PC-3 (cell line): Measurements from ENCODE around the gene PEA15.

Source experiments
- EZH2 ChIP-seq: fragments of 300-600 bp; sonication (generic); IDR thresholded peaks from one replicate; pipeline ENCODE4 v1.6.1; 2017; ENCODE audit warnings: antibody characterized with exemption, mild to moderate bottlenecking, low read length; ENCODE audit not compliant: unreplicated experiment
- EZH2phosphoT487 ChIP-seq: fragments of 300-600 bp; sonication (generic); IDR thresholded peaks from 2 replicates; pipeline ENCODE4 v1.6.1; 2018; ENCODE audit warnings: mild to moderate bottlenecking, antibody characterized with exemption, low read length, borderline replicate concordance
- TF ChIP-seq, protein P1 (sequence below): fragments of 300-600 bp; sonication (generic); conservative IDR thresholded peaks from 2 replicates; pipeline ENCODE4 v1.5.1; 2017; ENCODE audit warnings: antibody characterized with exemption, low read depth, mild to moderate bottlenecking, low read length

DNA sequence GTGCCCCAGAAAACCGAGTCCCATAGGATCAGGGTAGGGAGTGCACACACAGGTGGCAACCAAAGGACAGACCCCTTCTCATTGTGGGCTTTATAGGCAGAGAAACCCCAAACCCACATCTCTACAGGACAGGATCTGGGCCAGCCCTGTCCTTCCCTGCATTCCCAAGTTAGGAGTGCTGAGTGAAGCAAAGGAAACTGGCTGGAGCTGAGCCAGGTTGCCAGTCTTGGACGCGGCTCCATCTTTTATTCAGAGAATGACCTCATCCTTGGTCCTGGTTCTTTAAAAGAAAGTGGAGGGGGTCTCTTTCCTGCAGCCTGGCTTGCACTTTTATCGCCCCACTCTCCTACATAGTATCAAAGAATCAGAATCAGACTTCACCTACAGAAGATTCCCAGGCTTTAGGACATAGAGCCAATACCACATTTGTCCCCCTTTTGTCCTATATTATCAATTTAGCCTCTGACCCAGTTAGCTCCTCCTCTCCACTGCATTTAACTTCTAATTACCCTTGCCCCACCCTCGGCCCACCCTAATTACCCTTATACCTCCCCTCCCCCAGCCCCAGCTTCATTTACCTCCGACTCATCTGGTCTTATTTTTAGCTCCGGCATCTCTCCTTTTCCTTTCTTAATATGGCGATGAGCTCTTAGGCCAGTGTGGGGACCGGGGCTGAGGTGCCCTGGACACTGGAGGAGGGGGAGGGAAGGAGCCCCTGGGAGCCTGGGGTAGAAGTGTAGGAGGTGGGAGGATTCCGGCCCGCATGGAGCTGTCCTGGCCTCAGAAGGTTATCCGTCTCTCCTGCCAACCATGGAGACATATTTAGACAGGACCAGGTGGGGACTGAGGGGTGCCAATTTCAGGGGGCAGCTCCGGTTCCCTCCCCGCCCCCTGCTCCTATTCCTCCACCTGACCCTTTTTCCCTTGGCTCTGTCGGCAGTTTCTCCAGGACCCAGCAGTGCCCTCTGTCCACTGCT lies 15.2 kb upstream of the PEA15 start, which contains the start of gene CASQ1:
- TF ChIP-seq EZH2phosphoT487 (no peak), EZH2 (no peak)
- TF ChIP-seq, protein P1, sequence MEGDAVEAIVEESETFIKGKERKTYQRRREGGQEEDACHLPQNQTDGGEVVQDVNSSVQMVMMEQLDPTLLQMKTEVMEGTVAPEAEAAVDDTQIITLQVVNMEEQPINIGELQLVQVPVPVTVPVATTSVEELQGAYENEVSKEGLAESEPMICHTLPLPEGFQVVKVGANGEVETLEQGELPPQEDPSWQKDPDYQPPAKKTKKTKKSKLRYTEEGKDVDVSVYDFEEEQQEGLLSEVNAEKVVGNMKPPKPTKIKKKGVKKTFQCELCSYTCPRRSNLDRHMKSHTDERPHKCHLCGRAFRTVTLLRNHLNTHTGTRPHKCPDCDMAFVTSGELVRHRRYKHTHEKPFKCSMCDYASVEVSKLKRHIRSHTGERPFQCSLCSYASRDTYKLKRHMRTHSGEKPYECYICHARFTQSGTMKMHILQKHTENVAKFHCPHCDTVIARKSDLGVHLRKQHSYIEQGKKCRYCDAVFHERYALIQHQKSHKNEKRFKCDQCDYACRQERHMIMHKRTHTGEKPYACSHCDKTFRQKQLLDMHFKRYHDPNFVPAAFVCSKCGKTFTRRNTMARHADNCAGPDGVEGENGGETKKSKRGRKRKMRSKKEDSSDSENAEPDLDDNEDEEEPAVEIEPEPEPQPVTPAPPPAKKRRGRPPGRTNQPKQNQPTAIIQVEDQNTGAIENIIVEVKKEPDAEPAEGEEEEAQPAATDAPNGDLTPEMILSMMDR, result no peak
